ENCODE measurements around the gene UQCRHL.
A peak's percentile ranks its signal among the peaks of the same experiment; 100 is the strongest.

UQCRHL gene

GRCh38 chr1:15764890-15765289 is 42.6 kb downstream of the UQCRHL start:
- Histone ChIP-seq H3K9me3 (ENCODE audit: control insufficient read depth, insufficient read depth, low read depth, low read length) (no peaks in the 10 kb centered on the region), H3K4me3 (ENCODE audit: low read depth, low read length) (no peak overlapping the region), H3K36me3 (ENCODE audit: control insufficient read depth, insufficient read depth, low read length) (peaks cover 60% of the 10 kb centered on the region), H3K27me3 (ENCODE audit: control insufficient read depth, insufficient read depth, low read length) (no peaks in the 10 kb centered on the region), H3K27ac (ENCODE audit: low read depth, low read length) (no peak overlapping the region; the same call in 1 of the 2 replicates), H3K9ac (ENCODE audit: low read length) (no peak overlapping the region), H3K4me1 (ENCODE audit: control insufficient read depth, insufficient read depth, low read length) (peaks cover 22% of the 10 kb centered on the region)

GRCh38 chr1:15764269-15764764 is 43.1 kb downstream of the UQCRHL start:
- H3K4me3 ChIP-seq (ENCODE audit: low read depth, low read length), result no peak overlapping the region
- no peak overlapping the region for H3K27ac ChIP-seq (ENCODE audit: low read depth, low read length)
- H3K9me3 ChIP-seq (ENCODE audit: control insufficient read depth, insufficient read depth, low read depth, low read length), result no peaks in the 10 kb centered on the region
- no peaks in the 10 kb centered on the region for H3K27me3 ChIP-seq (ENCODE audit: control insufficient read depth, insufficient read depth, low read length)
- H3K36me3 ChIP-seq (ENCODE audit: control insufficient read depth, insufficient read depth, low read length), result peaks cover 57% of the 10 kb centered on the region
- peaks cover 22% of the 10 kb centered on the region for H3K4me1 ChIP-seq (ENCODE audit: control insufficient read depth, insufficient read depth, low read length)
- H3K9ac ChIP-seq (ENCODE audit: low read length), result peak overlapping the region; percentile 23

DNA sequence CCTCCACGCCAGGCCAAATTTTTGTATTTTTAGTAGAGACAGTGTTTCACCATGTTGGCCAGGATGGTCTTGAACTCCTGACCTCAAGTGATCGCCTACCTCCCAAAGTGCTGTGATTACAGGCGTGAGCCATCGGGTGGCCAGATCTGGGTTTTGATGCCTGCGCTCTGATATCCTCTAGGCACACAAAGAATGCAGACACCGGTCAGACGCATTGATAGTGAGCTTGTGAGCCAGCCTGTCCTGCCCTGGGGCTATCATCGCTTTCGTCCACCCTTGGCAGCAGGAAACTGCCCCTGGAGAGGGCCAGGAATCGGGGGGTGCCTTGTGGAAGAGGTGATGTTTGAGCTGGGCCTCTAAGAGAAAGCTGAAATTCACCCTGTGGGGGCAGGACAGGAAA is 44.9 kb downstream of the UQCRHL start:
- H3K4me1 ChIP-seq (ENCODE audit: control insufficient read depth, insufficient read depth, low read length), result peaks cover 28% of the 10 kb centered on the region
- no peak overlapping the region for H3K9ac ChIP-seq (ENCODE audit: low read length)
- no peak overlapping the region for H3K4me3 ChIP-seq (ENCODE audit: low read depth, low read length)
- H3K9me3 ChIP-seq (ENCODE audit: control insufficient read depth, insufficient read depth, low read depth, low read length), result no peaks in the 10 kb centered on the region
- H3K27ac ChIP-seq (ENCODE audit: low read depth, low read length), result no peak overlapping the region
- H3K36me3 ChIP-seq (ENCODE audit: control insufficient read depth, insufficient read depth, low read length), result peaks cover 41% of the 10 kb centered on the region
- H3K27me3 ChIP-seq (ENCODE audit: control insufficient read depth, insufficient read depth, low read length), result no peaks in the 10 kb centered on the region

GRCh38 chr1:15761366-15762128 is 45.9 kb downstream of the UQCRHL start:
- peaks cover 38% of the 10 kb centered on the region for H3K4me1 ChIP-seq (ENCODE audit: control insufficient read depth, insufficient read depth, low read length)

GRCh38 chr1:15760520-15761211 is 46.8 kb downstream of the UQCRHL start:
- H3K9me3 ChIP-seq (ENCODE audit: control insufficient read depth, insufficient read depth, low read depth, low read length), result no peaks in the 10 kb centered on the region
- peaks cover 24% of the 10 kb centered on the region for H3K36me3 ChIP-seq (ENCODE audit: control insufficient read depth, insufficient read depth, low read length)
- H3K27me3 ChIP-seq (ENCODE audit: control insufficient read depth, insufficient read depth, low read length), result peaks cover 12% of the 10 kb centered on the region; the same call in 1 of the 2 replicates
- peaks cover 45% of the 10 kb centered on the region for H3K4me1 ChIP-seq (ENCODE audit: control insufficient read depth, insufficient read depth, low read length)
- peak overlapping the region; percentile 85; the same call in 1 of the 2 replicates for H3K27ac ChIP-seq (ENCODE audit: low read depth, low read length)
- peak overlapping the region; percentile 90 for H3K4me3 ChIP-seq (ENCODE audit: low read depth, low read length)
- peak overlapping the region; percentile 91 for H3K9ac ChIP-seq (ENCODE audit: low read length)

More at GRCh38 chr1:15761366-15762128, 45.9 kb downstream of the UQCRHL start:
- Histone ChIP-seq H3K27me3 (ENCODE audit: control insufficient read depth, insufficient read depth, low read length) (peaks cover 10% of the 10 kb centered on the region; the same call in 1 of the 2 replicates), H3K27ac (ENCODE audit: low read depth, low read length) (no peak overlapping the region), H3K4me3 (ENCODE audit: low read depth, low read length) (peak overlapping the region; percentile 90), H3K36me3 (ENCODE audit: control insufficient read depth, insufficient read depth, low read length) (peaks cover 33% of the 10 kb centered on the region), H3K9ac (ENCODE audit: low read length) (peak overlapping the region; percentile 91), H3K9me3 (ENCODE audit: control insufficient read depth, insufficient read depth, low read depth, low read length) (no peaks in the 10 kb centered on the region)

GRCh38 chr1:15758953-15759661 is 48.3 kb downstream of the UQCRHL start:
- Histone ChIP-seq H3K27me3 (ENCODE audit: control insufficient read depth, insufficient read depth, low read length) (peaks cover 12% of the 10 kb centered on the region; the same call in 1 of the 2 replicates), H3K4me1 (ENCODE audit: control insufficient read depth, insufficient read depth, low read length) (peaks cover 48% of the 10 kb centered on the region), H3K27ac (ENCODE audit: low read depth, low read length) (peak overlapping the region; percentile 87; the same call in 1 of the 2 replicates), H3K36me3 (ENCODE audit: control insufficient read depth, insufficient read depth, low read length) (peaks cover 9% of the 10 kb centered on the region), H3K4me3 (ENCODE audit: low read depth, low read length) (peak overlapping the region; percentile 90), H3K9ac (ENCODE audit: low read length) (peak overlapping the region; percentile 91), H3K9me3 (ENCODE audit: control insufficient read depth, insufficient read depth, low read depth, low read length) (no peaks in the 10 kb centered on the region)

GRCh38 chr1:15758343-15758931 is 49.0 kb downstream of the UQCRHL start, which contains the start of gene FBLIM1:
Gene FBLIM1 (plus strand): TSS chr1:15758795. CDS start chr1:15764984, 6,189 bp downstream.
- peaks cover 46% of the 10 kb centered on the region for H3K4me1 ChIP-seq (ENCODE audit: control insufficient read depth, insufficient read depth, low read length)
- peak within 1 kb of the TSS; percentile 87; the same call in 1 of the 2 replicates for H3K27ac ChIP-seq (ENCODE audit: low read depth, low read length)
- H3K27me3 ChIP-seq (ENCODE audit: control insufficient read depth, insufficient read depth, low read length), result peaks cover 12% of the 10 kb centered on the region; the same call in 1 of the 2 replicates
- H3K9ac ChIP-seq (ENCODE audit: low read length), result peak within 1 kb of the TSS; percentile 91
- H3K4me3 ChIP-seq (ENCODE audit: low read depth, low read length), result peak within 1 kb of the TSS; percentile 90
- no peaks in the 10 kb centered on the region for H3K9me3 ChIP-seq (ENCODE audit: control insufficient read depth, insufficient read depth, low read depth, low read length)
- H3K36me3 ChIP-seq (ENCODE audit: control insufficient read depth, insufficient read depth, low read length), result peaks cover 6% of the 10 kb centered on the region

GRCh38 chr1:15757575-15758342 is 49.7 kb downstream of the UQCRHL start:
- Histone ChIP-seq H3K4me1 (ENCODE audit: control insufficient read depth, insufficient read depth, low read length) (peaks cover 44% of the 10 kb centered on the region), H3K27me3 (ENCODE audit: control insufficient read depth, insufficient read depth, low read length) (peaks cover 12% of the 10 kb centered on the region; the same call in 1 of the 2 replicates), H3K9ac (ENCODE audit: low read length) (peak overlapping the region; percentile 54), H3K36me3 (ENCODE audit: control insufficient read depth, insufficient read depth, low read length) (peaks cover 4% of the 10 kb centered on the region), H3K27ac (ENCODE audit: low read depth, low read length) (no peak overlapping the region), H3K9me3 (ENCODE audit: control insufficient read depth, insufficient read depth, low read depth, low read length) (no peaks in the 10 kb centered on the region), H3K4me3 (ENCODE audit: low read depth, low read length) (peak overlapping the region; percentile 72)

All from HUES6 (cell line).